H9 (cell line): ENCODE data around the gene SALL3. TPM values are rescaled to one million over a fixed set of nuclear protein-coding genes. Genes with fewer than 3 reads are reported as not detected.
"Not testable (repeated sequence)": the region's sequence is repeated elsewhere in the genome, so short reads cannot be mapped to it uniquely, and the experiment has no call there.

Experiments used
- DNase-seq: peaks from one replicate; pipeline ENCODE4 v3.0.0-alpha.2; 2017
- H2AFZ ChIP-seq: one replicate; pipeline ENCODE4 v1.6.1; 2013; ENCODE audit warnings: mild to moderate bottlenecking, low read length, control low read depth, moderate library complexity
- H2AK5ac ChIP-seq: 2 replicates; pipeline ENCODE4 v1.6.1; 2013; ENCODE audit warnings: low read length, control low read depth, mixed read lengths; ENCODE audit not compliant: insufficient read length
- H2BK120ac ChIP-seq: one replicate; pipeline ENCODE4 v1.6.1; 2013; ENCODE audit warnings: low read depth, mild to moderate bottlenecking, low read length, control low read depth, inconsistent platforms; ENCODE audit not compliant: poor library complexity, severe bottlenecking
- H2BK12ac ChIP-seq: 2 replicates; pipeline ENCODE4 v1.6.1; 2013; ENCODE audit warnings: low read length, control low read depth, mixed read lengths, low read depth; ENCODE audit not compliant: insufficient read length
- H2BK15ac ChIP-seq: 2 replicates; pipeline ENCODE4 v1.6.1; 2013; ENCODE audit warnings: low read depth, low read length, control low read depth
- H2BK20ac ChIP-seq: one replicate; pipeline ENCODE4 v1.6.1; 2013; ENCODE audit warnings: low read depth, mild to moderate bottlenecking, low read length, control low read depth, inconsistent platforms; ENCODE audit not compliant: poor library complexity, severe bottlenecking
- H2BK5ac ChIP-seq: 2 replicates; pipeline ENCODE4 v1.6.1; 2013; ENCODE audit warnings: low read length, control low read depth, mixed read lengths; ENCODE audit not compliant: insufficient read length
- H3K14ac ChIP-seq: 2 replicates; pipeline ENCODE4 v1.6.1; 2013; ENCODE audit warnings: low read length, control low read depth; ENCODE audit not compliant: insufficient read depth
- H3K18ac ChIP-seq: 2 replicates; pipeline ENCODE4 v1.6.1; 2013; ENCODE audit warnings: low read depth, mild to moderate bottlenecking, mixed read lengths, low read length, control low read depth; ENCODE audit not compliant: insufficient read length
- H3K23ac ChIP-seq: 2 replicates; pipeline ENCODE4 v1.6.1; 2013; ENCODE audit warnings: low read length, control low read depth, mixed read lengths, low read depth; ENCODE audit not compliant: insufficient read length
- H3K23me2 ChIP-seq: 2 replicates; pipeline ENCODE4 v1.6.1; 2013; ENCODE audit warnings: low read depth, mild to moderate bottlenecking, mixed read lengths, low read length, control low read depth; ENCODE audit not compliant: insufficient read length, poor library complexity, severe bottlenecking
- H3K27ac ChIP-seq: 2 replicates; pipeline ENCODE4 v1.5.1; 2013; ENCODE audit warnings: low read length, control low read depth, mixed read lengths, low read depth; ENCODE audit not compliant: insufficient read length
- H3K27me3 ChIP-seq: 2 replicates; pipeline ENCODE4 v1.6.1; 2013; ENCODE audit warnings: low read length, control low read depth, inconsistent platforms; ENCODE audit not compliant: insufficient read depth
- H3K4ac ChIP-seq: 2 replicates; pipeline ENCODE4 v1.6.1; 2013; ENCODE audit warnings: low read depth, mild to moderate bottlenecking, control low read depth, inconsistent platforms, low read length, moderate library complexity
- H3K4me1 ChIP-seq: 2 replicates; pipeline ENCODE4 v1.6.1; 2013; ENCODE audit warnings: low read length, control low read depth, inconsistent platforms; ENCODE audit not compliant: insufficient read depth
- H3K4me2 ChIP-seq: 2 replicates; pipeline ENCODE4 v1.6.1; 2013; ENCODE audit warnings: low read length, control low read depth, mixed read lengths; ENCODE audit not compliant: insufficient read length, insufficient read depth
- H3K56ac ChIP-seq: 2 replicates; pipeline ENCODE4 v1.6.1; 2013; ENCODE audit warnings: low read depth, mild to moderate bottlenecking, mixed read lengths, low read length, control low read depth; ENCODE audit not compliant: insufficient read length
- H3K79me1 ChIP-seq: 2 replicates; pipeline ENCODE4 v1.6.1; 2013; ENCODE audit warnings: low read depth, mild to moderate bottlenecking, moderate library complexity, low read length, control low read depth, inconsistent platforms; ENCODE audit not compliant: insufficient read depth, poor library complexity, severe bottlenecking
- H3K79me2 ChIP-seq: 2 replicates; pipeline ENCODE4 v1.6.1; 2013; ENCODE audit warnings: low read length, control low read depth, inconsistent platforms; ENCODE audit not compliant: insufficient read depth
- H3K9ac ChIP-seq: 2 replicates; pipeline ENCODE4 v1.6.1; 2013; ENCODE audit warnings: low read length, control low read depth, mixed read lengths; ENCODE audit not compliant: insufficient read length; ENCODE audit errors: extremely low read depth
- H3K9me3 ChIP-seq: one replicate; pipeline ENCODE4 v1.6.1; 2013; ENCODE audit warnings: low read depth, low read length, inconsistent platforms; ENCODE audit not compliant: control insufficient read depth
- H3T11ph ChIP-seq: one replicate; pipeline ENCODE4 v1.6.1; 2013; ENCODE audit warnings: mild to moderate bottlenecking, low read length, control low read depth, inconsistent platforms
- H4K20me1 ChIP-seq: one replicate; pipeline ENCODE4 v1.6.1; 2013; ENCODE audit not compliant: control insufficient read depth, insufficient read length, insufficient read depth
- H4K5ac ChIP-seq: 2 replicates; pipeline ENCODE4 v1.6.1; 2013; ENCODE audit warnings: low read depth, mild to moderate bottlenecking, mixed read lengths, low read length, control low read depth; ENCODE audit not compliant: insufficient read length
- H4K8ac ChIP-seq: replicated peaks from 2 replicates; pipeline ENCODE4 v1.6.1; 2013; ENCODE audit warnings: low read length, control low read depth, mixed read lengths, low read depth; ENCODE audit not compliant: insufficient read length
- H4K91ac ChIP-seq: 2 replicates; pipeline ENCODE4 v1.6.1; 2013; ENCODE audit warnings: low read depth, mild to moderate bottlenecking, moderate library complexity, mixed read lengths, low read length, control low read depth; ENCODE audit not compliant: insufficient read length
- H3K27ac Mint-ChIP-seq, 3 experiments: 2 replicates in 2 of 3; 3 replicates in 1 of 3; pipeline ENCODE4 v1.8.0; 2020 to 2021; ENCODE audit warnings: mixed read lengths in 3 of 3, mild to moderate bottlenecking in 1 of 3, moderate library complexity in 1 of 3
- H3K27me3 Mint-ChIP-seq: 2 replicates; pipeline ENCODE4 v1.8.0; 2021; ENCODE audit warnings: low read depth, mild to moderate bottlenecking, moderate library complexity, mixed read lengths
- H3K36me3 Mint-ChIP-seq, 3 experiments: 2 replicates in 2 of 3; 3 replicates in 1 of 3; pipeline ENCODE4 v1.8.0; 2020 to 2021; ENCODE audit warnings: low read depth in 3 of 3, mixed read lengths in 3 of 3; ENCODE audit not compliant: insufficient read depth in 1 of 3
- H3K4me1 Mint-ChIP-seq, 2 experiments: 2 replicates each; pipeline ENCODE4 v1.8.0; 2020; ENCODE audit warnings: mixed read lengths in 2 of 2
- H3K4me3 Mint-ChIP-seq, 2 experiments: 2 replicates in 1 of 2; 3 replicates in 1 of 2; pipeline ENCODE4 v1.8.0; 2020 to 2021; ENCODE audit warnings: mild to moderate bottlenecking in 2 of 2, mixed read lengths in 2 of 2, moderate library complexity in 1 of 2
- H3K9me3 Mint-ChIP-seq, 2 experiments: 2 replicates in 1 of 2; 3 replicates in 1 of 2; pipeline ENCODE4 v1.8.0; 2020; ENCODE audit warnings: mild to moderate bottlenecking in 2 of 2, mixed read lengths in 2 of 2, moderate library complexity in 1 of 2
- CTCF ChIP-seq: fragments of 200-600 bp; sonication (generic); conservative IDR thresholded peaks from 3 replicates; pipeline ENCODE4 v1.8.0; 2021; ENCODE audit warnings: antibody characterized with exemption, mild to moderate bottlenecking
- WGBS: extraction: QIAGEN DNeasy Blood & Tissue Kit; methylation state at CpG from one replicate; pipeline ENCODE4 v1.1.7; 2013; ENCODE audit warnings: missing lambda C conversion rate, low lambda C conversion rate, mixed read lengths; ENCODE audit not compliant: insufficient read length; ENCODE audit errors: extremely low coverage; 5-methylcytosine and 5-hydroxymethylcytosine counted together
- total RNA-seq: library from RNA; stranded (reverse); gene quantifications from 2 replicates; pipeline ENCODE4 v1.2.1, GENCODE V29; 2021

The SALL3 gene
- total RNA-seq, 1 experiment from 2014 or later: 52.4 TPM

DNA sequence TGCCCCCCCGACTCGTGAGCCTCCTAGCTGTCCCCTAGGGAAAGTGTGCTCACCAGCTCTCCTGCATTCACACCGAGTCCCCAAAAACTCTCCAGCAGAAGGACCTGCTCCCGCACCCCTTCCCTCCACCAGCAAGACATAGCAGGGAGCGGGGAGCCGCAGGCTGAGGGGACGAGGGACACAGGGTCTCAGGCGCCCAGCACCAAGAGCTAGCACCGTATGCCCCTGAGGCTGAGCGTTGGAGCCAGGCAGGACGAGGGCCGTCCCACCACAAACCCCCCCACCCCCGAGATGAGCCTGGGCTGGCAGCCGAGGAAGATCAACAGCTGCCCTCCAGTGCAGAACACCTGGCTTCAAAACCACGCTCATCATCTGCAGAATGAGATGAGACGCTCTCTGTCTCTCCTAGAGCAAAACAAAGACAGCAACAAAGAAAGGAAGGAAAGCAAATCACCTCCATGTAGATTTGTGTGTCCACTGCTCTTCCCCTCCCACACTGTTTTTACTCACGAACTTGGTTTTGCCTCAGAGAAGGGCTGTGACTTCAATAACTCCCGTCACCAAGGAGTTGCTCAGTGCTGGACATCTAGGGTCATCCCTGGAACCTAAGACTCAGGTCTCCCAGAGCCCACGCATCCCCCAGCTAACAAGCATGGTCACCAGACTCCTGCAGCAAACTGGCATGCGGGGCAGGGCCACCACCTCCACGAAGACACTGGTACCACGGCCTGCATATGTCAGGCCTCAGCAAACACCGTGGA is 39.7 kb upstream of the SALL3 start:
- Histone ChIP-seq H2BK120ac (no peak overlapping the region), H3T11ph (no peak overlapping the region), H2AK5ac (no peak overlapping the region), H3K9me3 (peaks cover 7% of the 10 kb centered on the region), H4K5ac (no peak overlapping the region), H2AFZ (no peak overlapping the region), H4K8ac (no peak overlapping the region), H3K79me2 (no peaks in the 10 kb centered on the region), H3K18ac (no peak overlapping the region), H2BK5ac (no peak overlapping the region), H3K14ac (no peak overlapping the region), H4K20me1 (no peaks in the 10 kb centered on the region), H3K4me2 (no peak overlapping the region), H2BK15ac (no peak overlapping the region), H3K23me2 (no peaks in the 10 kb centered on the region), H3K56ac (no peak overlapping the region), H2BK12ac (no peak overlapping the region), H3K79me1 (no peaks in the 10 kb centered on the region), H3K27me3 (no peaks in the 10 kb centered on the region), H3K27ac (no peak overlapping the region), H3K9ac (no peak overlapping the region), H2BK20ac (no peak overlapping the region), H3K4ac (no peak overlapping the region), H4K91ac (no peak overlapping the region), H3K23ac (no peak overlapping the region), H3K4me1 (no peaks in the 10 kb centered on the region)
- Mint-ChIP-seq H3K9me3 (peaks cover 18 to 21% of the 10 kb centered on the region in 2 experiments), H3K4me3 (no peak overlapping the region), H3K27me3 (peaks cover 12% of the 10 kb centered on the region), H3K27ac (no peak overlapping the region), H3K4me1 (peaks cover 6 to 10% of the 10 kb centered on the region in 2 experiments), H3K36me3 (peaks cover 2 to 13% (median 11%) of the 10 kb centered on the region in 3 experiments; a peak in 6 of 7 replicates)
- WGBS: no CpG with 5 or more reads among the region's 23 CpGs
- DNase-seq: no peak
- TF ChIP-seq CTCF: no peak

GRCh38 chr18:78942236-78942635 is 37.4 kb upstream of the SALL3 start:
- H4K8ac ChIP-seq, H4K20me1 ChIP-seq, H3K27ac ChIP-seq, H3K79me1 ChIP-seq, H3K9ac ChIP-seq, DNase-seq, H2BK15ac ChIP-seq, H2BK5ac ChIP-seq, H3K56ac ChIP-seq, H3K4me2 ChIP-seq, H4K91ac ChIP-seq, H2AFZ ChIP-seq, H2BK12ac ChIP-seq, H3K23ac ChIP-seq, H3K79me2 ChIP-seq, H3K4me1 ChIP-seq, H3K18ac ChIP-seq, H3K4ac ChIP-seq, H2BK20ac ChIP-seq, H2AK5ac ChIP-seq, H4K5ac ChIP-seq, H3K27ac Mint-ChIP-seq, H3T11ph ChIP-seq, H3K9me3 ChIP-seq, H3K14ac ChIP-seq, H3K4me3 Mint-ChIP-seq, H3K23me2 ChIP-seq, H3K27me3 ChIP-seq: not testable (repeated sequence)
- peaks cover 12 to 15% of the 10 kb centered on the region in 2 experiments; a peak in 3 of 4 replicates for H3K4me1 Mint-ChIP-seq
- peak overlapping the region; percentile 27 for H2BK120ac ChIP-seq
- WGBS: no CpG with 5 or more reads among the region's 17 CpGs
- H3K27me3 Mint-ChIP-seq: peaks cover 12% of the 10 kb centered on the region
- H3K36me3 Mint-ChIP-seq: peaks cover 2 to 13% (median 11%) of the 10 kb centered on the region in 3 experiments; a peak in 6 of 7 replicates
- peaks cover 18 to 21% of the 10 kb centered on the region in 2 experiments for H3K9me3 Mint-ChIP-seq
